ENCODE results near the gene ZNF627.

- no peak for TF ChIP-seq CTCF (IDR thresholded peaks at IDR 0.05; ENCODE audit: poor library complexity, severe bottlenecking)
- TF ChIP-seq MXI1 (conservative IDR thresholded peaks at IDR 0.05; ENCODE audit: poor library complexity, severe bottlenecking) = no peak
- no peak for TF ChIP-seq EZH2 (IDR thresholded peaks at IDR 0.05; ENCODE audit: borderline replicate concordance, insufficient read depth, low read length, poor library complexity, severe bottlenecking)
- TF ChIP-seq SMC3 (conservative IDR thresholded peaks at IDR 0.05; ENCODE audit: poor library complexity) = no peak
- TF ChIP-seq RAD21 (conservative IDR thresholded peaks at IDR 0.05) = no peak
- TF ChIP-seq TAF1 (IDR thresholded peaks at IDR 0.05; ENCODE audit: low read depth) = no peak
Measured at GRCh38 chr19:11612816-11613511, 15.7 kb downstream of the ZNF627 start.
